Loucy (cell line): ENCODE measurements around the gene PHC3.

ENCODE experiments used
- H2AFZ ChIP-seq: fragments of 200-600 bp; sonication (generic); 2 replicates; pipeline ENCODE4 v1.6.0; 2016; ENCODE audit warnings: antibody characterized with exemption, mild to moderate bottlenecking, low read length, moderate library complexity
- H3F3A ChIP-seq: fragments of 200-600 bp; 2 replicates; pipeline ENCODE4 v1.6.0; 2016; ENCODE audit warnings: antibody characterized with exemption, low read depth, mild to moderate bottlenecking
- H3K27me3 ChIP-seq: fragments of 200-600 bp; sonication (generic); 2 replicates; pipeline ENCODE4 v1.6.1; 2014; ENCODE audit warnings: low read length, mild to moderate bottlenecking; ENCODE audit not compliant: insufficient read depth, poor library complexity, severe bottlenecking
- H3K36me3 ChIP-seq: fragments of 200-600 bp; sonication (generic); 2 replicates; pipeline ENCODE4 v1.6.1; 2016; ENCODE audit warnings: low read length; ENCODE audit not compliant: insufficient read depth
- H3K4me1 ChIP-seq: fragments of 200-600 bp; sonication (generic); 2 replicates; pipeline ENCODE4 v1.5.1; 2014; ENCODE audit warnings: low read length, mild to moderate bottlenecking; ENCODE audit not compliant: insufficient read depth, poor library complexity, severe bottlenecking
- H3K4me2 ChIP-seq: fragments of 200-600 bp; sonication (generic); 2 replicates; pipeline ENCODE4 v1.6.0; 2014; ENCODE audit warnings: antibody characterized with exemption, low read length, low read depth, mild to moderate bottlenecking; ENCODE audit not compliant: poor library complexity, severe bottlenecking
- H3K4me3 ChIP-seq: fragments of 200-600 bp; sonication (generic); 2 replicates; pipeline ENCODE4 v1.5.1; 2014; ENCODE audit warnings: low read length, mild to moderate bottlenecking, mixed read lengths; ENCODE audit not compliant: poor library complexity, severe bottlenecking
- H3K79me2 ChIP-seq: fragments of 200-600 bp; sonication (generic); 2 replicates; pipeline ENCODE4 v1.6.1; 2014; ENCODE audit warnings: low read length; ENCODE audit not compliant: insufficient read depth
- H3K9ac ChIP-seq: fragments of 200-600 bp; sonication (generic); 2 replicates; pipeline ENCODE4 v1.6.0; 2014; ENCODE audit warnings: mild to moderate bottlenecking, low read depth, low read length, moderate library complexity; ENCODE audit not compliant: poor library complexity, severe bottlenecking
- H3K9me2 ChIP-seq: fragments of 200-600 bp; sonication (generic); replicated peaks from 2 replicates; pipeline ENCODE4 v1.6.1; 2016; ENCODE audit warnings: low read depth, low read length, mixed read lengths
- H3K9me3 ChIP-seq: fragments of 200-600 bp; sonication (generic); 2 replicates; pipeline ENCODE4 v1.6.1; 2014; ENCODE audit warnings: mild to moderate bottlenecking, antibody characterized with exemption, low read length, low read depth; ENCODE audit not compliant: insufficient read depth
- H4K20me1 ChIP-seq: fragments of 200-600 bp; sonication (generic); 2 replicates; pipeline ENCODE4 v1.6.0; 2014; ENCODE audit warnings: antibody characterized with exemption, low read length, mild to moderate bottlenecking; ENCODE audit not compliant: insufficient read depth, poor library complexity, severe bottlenecking
- EZH2phosphoT487 ChIP-seq: fragments of 200-600 bp; IDR thresholded peaks from 2 replicates; pipeline ENCODE4 v1.6.1; 2018; ENCODE audit warnings: antibody characterized with exemption, mild to moderate bottlenecking, moderate library complexity, borderline replicate concordance
- TF ChIP-seq, protein P1 (sequence below): fragments of 200-600 bp; sonication (generic); conservative IDR thresholded peaks from 2 replicates; pipeline ENCODE4 v1.5.1; 2014; ENCODE audit warnings: mild to moderate bottlenecking, antibody characterized with exemption, low read length

PHC3 gene

DNA sequence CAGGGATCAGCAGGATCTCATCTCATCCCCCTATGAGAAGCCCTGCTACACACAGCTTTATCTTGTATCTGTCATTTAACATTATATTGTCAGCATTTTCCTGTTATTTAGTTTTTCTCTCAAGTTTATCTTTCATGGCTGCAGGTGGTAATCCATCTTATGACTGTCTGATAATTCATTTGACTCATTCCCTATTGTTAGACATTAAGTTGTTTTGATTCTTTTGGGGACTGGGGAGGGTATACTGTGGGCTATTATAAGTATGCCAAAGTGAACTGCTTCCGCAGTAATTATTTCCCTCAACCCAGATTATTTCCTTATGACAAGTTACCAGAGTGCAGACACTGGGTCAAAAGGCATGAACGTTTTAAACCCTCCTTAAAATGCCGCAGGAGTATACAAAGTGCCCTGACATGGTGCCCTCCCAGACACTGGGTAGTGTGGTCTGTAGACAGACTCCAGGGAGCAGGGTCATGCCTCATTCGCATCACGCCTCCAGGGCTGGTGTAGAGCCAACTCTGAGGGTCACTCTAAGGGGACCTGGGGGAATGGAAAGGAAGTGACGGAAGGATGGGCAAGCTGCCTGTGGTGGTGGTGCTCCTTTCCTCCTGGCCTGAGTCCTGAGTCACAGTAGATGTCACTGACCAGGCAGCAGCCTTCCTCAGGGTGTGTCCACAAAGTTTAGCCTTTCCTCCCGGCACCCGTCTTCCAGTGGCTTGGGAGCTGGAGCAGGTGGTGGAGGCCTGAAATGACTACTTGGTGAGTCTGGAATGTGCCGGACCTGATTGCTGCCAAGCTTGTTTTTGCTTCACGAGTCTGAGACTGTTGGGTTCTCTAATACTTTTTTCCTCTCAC lies 132.2 kb downstream of the PHC3 start:
- Histone ChIP-seq H3K27me3 (no peaks in the 10 kb centered on the region), H3K9me2 (no peaks in the 10 kb centered on the region), H3K9me3 (no peaks in the 10 kb centered on the region), H4K20me1 (no peaks in the 10 kb centered on the region), H3F3A (no peaks in the 10 kb centered on the region), H3K9ac (no peak overlapping the region), H2AFZ (no peak overlapping the region), H3K4me3 (no peak overlapping the region), H3K4me1 (no peaks in the 10 kb centered on the region), H3K79me2 (no peaks in the 10 kb centered on the region), H3K36me3 (no peaks in the 10 kb centered on the region), H3K4me2 (no peak overlapping the region)
- TF ChIP-seq EZH2phosphoT487 = no peak
- TF ChIP-seq, protein P1, sequence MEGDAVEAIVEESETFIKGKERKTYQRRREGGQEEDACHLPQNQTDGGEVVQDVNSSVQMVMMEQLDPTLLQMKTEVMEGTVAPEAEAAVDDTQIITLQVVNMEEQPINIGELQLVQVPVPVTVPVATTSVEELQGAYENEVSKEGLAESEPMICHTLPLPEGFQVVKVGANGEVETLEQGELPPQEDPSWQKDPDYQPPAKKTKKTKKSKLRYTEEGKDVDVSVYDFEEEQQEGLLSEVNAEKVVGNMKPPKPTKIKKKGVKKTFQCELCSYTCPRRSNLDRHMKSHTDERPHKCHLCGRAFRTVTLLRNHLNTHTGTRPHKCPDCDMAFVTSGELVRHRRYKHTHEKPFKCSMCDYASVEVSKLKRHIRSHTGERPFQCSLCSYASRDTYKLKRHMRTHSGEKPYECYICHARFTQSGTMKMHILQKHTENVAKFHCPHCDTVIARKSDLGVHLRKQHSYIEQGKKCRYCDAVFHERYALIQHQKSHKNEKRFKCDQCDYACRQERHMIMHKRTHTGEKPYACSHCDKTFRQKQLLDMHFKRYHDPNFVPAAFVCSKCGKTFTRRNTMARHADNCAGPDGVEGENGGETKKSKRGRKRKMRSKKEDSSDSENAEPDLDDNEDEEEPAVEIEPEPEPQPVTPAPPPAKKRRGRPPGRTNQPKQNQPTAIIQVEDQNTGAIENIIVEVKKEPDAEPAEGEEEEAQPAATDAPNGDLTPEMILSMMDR = no peak

DNA sequence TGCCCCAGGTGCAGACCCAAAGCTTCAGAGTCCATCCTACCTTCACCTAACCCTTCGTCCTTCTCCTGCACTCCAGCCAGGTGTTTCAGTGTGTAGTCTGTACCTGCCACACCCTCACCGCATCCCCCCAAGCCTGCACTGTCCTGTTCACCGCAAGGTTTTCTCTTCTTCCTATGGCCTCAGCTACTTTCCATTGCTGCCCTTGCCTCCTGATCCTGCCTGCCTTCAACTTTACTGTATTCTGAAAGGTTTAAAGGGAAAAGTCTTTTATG lies 134.5 kb downstream of the PHC3 start:
- no peaks in the 10 kb centered on the region for H3K79me2 ChIP-seq
- no peaks in the 10 kb centered on the region for H3F3A ChIP-seq
- no peak overlapping the region for H3K9ac ChIP-seq
- no peaks in the 10 kb centered on the region for H3K27me3 ChIP-seq
- H2AFZ ChIP-seq = no peak overlapping the region
- no peaks in the 10 kb centered on the region for H3K36me3 ChIP-seq
- no peaks in the 10 kb centered on the region for H3K9me2 ChIP-seq
- TF ChIP-seq, protein P1 = no peak
- no peak overlapping the region for H3K4me2 ChIP-seq
- H3K4me1 ChIP-seq = no peaks in the 10 kb centered on the region
- H4K20me1 ChIP-seq = no peaks in the 10 kb centered on the region
- no peaks in the 10 kb centered on the region for H3K9me3 ChIP-seq
- H3K4me3 ChIP-seq = no peak overlapping the region

DNA sequence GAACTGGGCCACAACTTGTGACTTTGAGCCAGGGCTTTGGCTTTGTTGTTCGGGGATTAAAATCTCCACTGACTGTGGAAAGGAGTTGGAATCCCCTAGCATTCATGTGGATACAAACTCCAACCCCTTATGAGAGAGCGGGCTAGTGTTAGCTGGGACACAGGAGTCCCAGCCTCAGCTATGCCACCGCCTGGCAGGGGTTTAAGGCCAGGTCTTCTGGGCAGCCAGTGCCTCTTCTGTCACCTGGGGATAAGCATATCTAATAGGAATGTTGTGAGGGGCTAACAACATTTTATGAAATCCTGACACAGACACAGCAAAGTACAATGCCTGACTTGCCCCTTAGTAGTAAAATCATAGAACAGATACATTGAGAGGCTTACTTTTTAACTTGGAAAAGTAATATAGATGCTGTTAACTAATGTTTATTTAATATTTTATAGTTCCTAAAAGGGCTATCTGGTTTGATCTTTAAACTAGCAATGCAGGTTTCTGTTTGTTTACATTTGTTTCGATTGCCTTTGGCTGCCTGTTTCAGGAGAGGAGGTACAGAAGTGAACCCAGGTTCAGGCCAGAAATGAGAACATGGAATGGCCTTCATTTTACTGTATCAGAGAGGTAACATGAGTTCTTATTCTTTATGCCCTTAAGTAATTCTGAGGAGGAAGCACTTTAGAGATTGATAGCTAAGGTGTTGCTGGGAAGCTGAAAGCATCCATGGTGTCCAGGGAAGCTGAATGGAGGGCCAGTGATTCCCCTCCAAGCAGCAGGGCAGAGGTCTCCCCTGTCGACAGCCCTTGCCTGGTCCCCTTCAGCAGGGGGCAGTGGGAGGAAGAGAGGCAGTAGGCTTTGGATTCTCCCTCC lies 135.0 kb downstream of the PHC3 start:
- Histone ChIP-seq H3F3A (no peaks in the 10 kb centered on the region), H3K4me1 (no peaks in the 10 kb centered on the region), H3K9me2 (no peaks in the 10 kb centered on the region), H2AFZ (peak overlapping the region; percentile 50), H3K27me3 (no peaks in the 10 kb centered on the region), H3K9me3 (no peaks in the 10 kb centered on the region), H3K9ac (no peak overlapping the region), H3K4me3 (no peak overlapping the region), H3K36me3 (no peaks in the 10 kb centered on the region), H3K79me2 (no peaks in the 10 kb centered on the region), H3K4me2 (no peak overlapping the region), H4K20me1 (no peaks in the 10 kb centered on the region)
- TF ChIP-seq, protein P1 = no peak
- no peak for TF ChIP-seq EZH2phosphoT487
